Stimulated activated CD4-positive, alpha-beta T cell treated with anti-CD3 and anti-CD28 coated beads, Interleukin-1b, Interleukin-23, amount 100 ng/mL, for 1 hour (primary cell): ENCODE measurements around the gene HNRNPH1.
"Not testable (repeated sequence)": the region's sequence is repeated elsewhere in the genome, so short reads cannot be mapped to it uniquely, and the experiment has no call there.

Experiments used
- DNase-seq, 2 donors: peaks; one replicate each; pipeline ENCODE4 v3.0.0-alpha.2; 2020; ENCODE audit warnings: low read depth in 2 of 2

HNRNPH1 gene

DNA sequence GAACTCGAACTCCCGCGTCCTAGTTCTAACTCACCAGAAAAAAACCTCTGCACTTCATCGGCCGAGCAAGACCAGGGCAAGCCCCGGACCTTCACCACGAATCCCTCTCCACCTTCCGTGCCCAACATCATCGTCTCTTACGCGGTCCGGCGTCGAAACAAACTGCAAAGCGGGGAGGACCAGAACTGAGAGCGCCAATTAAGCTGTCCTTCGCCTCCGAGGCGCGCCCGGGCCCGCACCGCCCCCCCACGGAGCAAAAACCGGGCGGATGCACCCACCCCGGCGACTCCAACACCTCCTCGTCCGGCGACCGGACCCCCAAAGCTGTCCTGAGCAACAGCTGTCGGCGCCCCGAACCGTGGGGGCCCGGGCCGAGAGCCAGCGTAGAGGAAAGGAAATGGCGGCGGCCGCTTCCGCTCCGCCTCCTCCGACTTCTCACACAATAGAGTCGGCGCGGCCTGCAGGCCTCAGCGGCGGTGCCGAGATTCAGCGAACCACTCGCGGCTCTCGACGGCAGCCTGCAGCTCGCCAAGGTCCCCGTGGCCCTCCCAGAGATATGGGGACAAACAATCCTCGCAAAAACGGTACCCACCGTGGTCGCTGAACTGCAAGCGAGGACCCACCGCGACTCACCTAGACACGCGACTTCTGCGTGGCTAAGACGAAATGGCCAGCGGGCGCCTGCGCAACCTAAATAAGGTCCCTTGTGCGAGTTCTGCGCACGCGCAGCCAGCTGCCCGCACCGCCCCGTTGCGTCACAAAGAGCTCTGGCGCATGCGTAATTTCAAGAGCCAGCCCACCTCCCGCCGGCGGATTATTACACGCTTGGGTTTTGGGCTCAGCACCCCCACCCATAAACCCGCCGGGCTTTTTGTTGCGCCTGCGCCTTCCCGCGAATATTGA is at the start of gene HNRNPH1:
Gene HNRNPH1, minus strand, starts transcription at position 669 of the 903 bp plus-strand sequence. Its CDS starts 538 bp downstream, at position 131.
- peak; percentile 92 to 98 for DNase-seq

GRCh38 chr5:179668391-179668790 is 44.9 kb upstream of the HNRNPH1 start:
- DNase-seq = no peak

- DNase-seq = not testable (repeated sequence)
Measured at GRCh38 chr5:179661647-179662046, 38.2 kb upstream of the HNRNPH1 start.

DNA sequence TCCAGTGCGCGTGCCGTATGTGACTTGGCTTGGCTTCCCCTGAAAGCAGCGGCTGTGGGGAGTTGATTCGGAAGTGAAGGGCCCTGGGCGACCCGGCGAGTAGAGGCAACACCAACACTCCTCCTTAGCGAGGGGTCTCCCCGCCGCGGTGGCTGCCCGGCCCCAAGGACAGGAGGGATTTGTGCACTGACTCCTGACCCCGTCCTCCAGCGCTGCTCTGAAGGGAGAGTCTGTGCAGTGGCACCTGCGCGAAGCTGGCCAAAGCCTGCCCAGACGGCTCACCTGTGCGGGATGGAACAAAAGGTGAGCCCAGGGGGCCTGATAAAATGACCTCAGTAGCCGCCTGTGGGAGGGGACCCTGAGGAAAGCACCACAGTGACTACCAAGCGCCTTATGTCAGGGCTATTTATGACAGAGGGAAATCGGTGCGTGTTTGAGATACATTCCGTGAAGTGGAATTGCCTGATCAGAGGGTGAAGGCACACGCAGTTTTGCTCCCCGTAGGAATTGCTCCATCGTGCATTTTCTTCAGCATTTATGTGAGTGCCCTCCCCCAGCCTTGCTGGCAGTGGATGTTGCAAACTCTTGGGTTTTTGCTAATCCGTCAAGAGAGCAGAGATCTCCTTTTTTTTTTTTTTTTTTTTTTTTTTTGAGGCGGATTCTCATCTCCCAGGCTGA is 34.8 kb upstream of the HNRNPH1 start:
- DNase-seq = not testable (repeated sequence)

DNA sequence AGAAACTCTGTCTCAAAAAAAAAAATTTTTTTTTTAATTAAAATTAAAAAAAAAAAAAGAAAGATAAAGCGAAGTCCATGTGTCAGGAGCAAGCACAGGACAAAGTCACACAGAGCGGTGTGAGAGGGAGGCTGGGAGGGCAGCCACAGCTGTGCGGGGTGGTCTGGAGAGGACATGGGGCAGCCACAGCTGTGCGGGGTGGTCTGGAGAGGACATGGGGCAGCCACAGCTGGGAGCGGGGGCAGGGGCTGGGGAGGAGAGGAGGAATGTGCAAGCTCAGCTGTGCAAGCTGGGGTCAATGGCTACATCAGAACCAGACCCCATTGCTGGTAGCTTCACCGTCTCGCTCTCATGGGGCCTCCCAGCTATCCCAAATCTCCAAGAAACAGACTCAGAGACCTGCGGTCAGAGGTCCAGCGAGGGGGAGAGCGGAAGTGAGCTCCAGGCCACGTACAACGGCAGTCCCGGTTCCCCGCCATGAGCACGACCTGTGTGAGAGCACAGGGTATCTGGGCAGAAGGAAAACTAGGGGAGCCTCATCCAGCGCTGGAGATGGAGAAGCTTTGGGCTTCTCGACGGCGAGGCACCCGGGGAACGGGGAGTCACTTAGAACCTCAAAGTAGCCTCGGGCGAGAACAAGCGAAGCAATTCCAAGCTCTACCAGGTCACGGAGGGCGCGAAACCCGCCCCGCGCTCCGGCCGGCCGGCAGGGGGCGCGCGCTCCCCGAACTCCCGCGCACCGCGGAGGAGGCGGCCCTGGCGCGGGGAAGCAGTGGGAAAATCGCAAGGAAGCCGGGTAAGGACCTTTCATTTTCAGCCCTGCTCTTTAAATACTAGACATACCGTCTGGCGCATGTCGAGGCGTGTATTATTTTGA is 34.1 kb upstream of the HNRNPH1 start:
- DNase-seq = not testable (repeated sequence)

DNA sequence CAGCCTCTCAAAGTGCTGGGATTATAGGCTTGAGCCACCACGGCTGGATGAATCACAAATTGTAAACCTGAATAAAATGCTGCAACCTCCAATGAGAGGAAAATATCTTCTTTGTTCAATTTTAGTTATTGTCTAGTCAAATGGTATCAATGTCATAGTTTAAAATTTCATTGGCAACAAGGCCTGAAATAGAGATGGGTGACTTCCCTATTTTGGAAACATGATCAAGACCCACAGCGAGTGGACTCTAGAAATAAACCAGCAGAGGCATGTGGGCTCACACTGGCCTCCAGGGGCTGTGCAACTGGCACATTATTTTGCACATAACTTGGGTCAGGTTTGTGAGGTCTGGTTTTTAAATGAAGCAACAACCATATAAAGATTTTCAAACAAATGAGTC is 29.7 kb upstream of the HNRNPH1 start:
- not testable (repeated sequence) for DNase-seq

DNA sequence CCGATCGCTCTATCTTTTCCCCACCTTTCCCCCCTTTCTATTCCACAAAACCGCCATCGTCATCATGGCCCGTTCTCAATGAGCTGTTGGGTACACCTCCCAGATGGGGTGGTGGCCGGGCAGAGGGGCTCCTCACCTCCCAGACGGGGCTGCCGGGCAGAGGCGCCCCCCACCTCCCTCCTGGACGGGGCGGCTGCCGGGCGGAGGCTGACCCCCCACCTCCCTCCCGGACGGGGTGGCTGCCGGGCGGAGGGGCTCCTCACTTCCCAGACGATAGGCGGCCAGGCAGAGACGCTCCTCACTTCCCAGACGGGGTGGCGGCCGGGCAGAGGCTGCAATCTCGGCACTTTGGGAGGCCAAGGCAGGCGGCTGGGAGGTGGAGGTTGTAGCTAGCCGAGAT is 26.8 kb upstream of the HNRNPH1 start:
- DNase-seq = not testable (repeated sequence)

DNA sequence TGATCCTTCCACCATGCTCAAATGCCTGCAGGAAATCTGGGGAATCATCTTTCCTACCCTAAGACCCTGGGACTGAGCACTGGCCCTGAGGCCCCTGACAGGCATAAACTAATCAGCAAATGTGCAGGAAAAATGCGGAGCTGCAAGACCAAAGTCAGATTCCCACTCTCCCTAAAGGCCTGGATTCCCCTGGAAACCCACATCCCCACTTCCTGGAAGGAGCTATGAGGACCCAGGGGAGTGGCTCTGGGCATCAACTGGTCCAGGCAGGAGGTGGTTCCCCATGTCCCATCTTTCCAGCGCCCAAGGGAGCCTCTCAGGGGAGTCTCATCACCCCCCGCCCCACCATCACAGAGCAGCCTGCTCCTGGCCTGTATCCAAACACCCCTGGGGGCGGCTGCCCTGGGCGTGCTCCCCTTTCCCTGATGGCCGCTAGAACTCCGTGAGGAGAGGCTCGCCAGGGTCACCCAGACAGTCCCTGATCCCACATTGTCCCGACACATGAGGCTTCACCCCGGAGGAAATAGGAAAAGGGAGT is 25.8 kb upstream of the HNRNPH1 start:
- not testable (repeated sequence) for DNase-seq

- no peak for DNase-seq
Measured at GRCh38 chr5:179648410-179648809, 24.9 kb upstream of the HNRNPH1 start.

DNA sequence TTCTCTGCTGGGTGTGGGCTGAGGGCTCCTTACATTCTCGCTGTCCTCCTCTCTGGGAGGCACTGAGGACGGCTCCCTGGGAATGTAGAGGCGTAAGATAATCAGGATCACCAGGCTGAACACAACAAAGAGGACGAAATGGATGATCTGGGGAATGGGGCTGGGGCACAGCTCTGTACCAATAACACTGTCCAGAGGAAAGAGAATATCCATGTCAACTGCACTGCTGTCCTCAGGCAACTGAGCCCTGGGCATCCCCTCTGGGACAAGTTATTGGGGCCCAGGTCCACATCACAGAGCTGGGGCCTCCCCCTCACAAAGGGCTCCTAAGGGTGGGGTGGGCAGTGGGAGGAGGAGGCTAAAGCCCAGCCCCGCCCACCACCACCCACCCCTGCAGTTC is 21.3 kb upstream of the HNRNPH1 start:
- not testable (repeated sequence) for DNase-seq

GRCh38 chr5:179643141-179643920 is 19.9 kb upstream of the HNRNPH1 start:
- DNase-seq = not testable (repeated sequence)

DNA sequence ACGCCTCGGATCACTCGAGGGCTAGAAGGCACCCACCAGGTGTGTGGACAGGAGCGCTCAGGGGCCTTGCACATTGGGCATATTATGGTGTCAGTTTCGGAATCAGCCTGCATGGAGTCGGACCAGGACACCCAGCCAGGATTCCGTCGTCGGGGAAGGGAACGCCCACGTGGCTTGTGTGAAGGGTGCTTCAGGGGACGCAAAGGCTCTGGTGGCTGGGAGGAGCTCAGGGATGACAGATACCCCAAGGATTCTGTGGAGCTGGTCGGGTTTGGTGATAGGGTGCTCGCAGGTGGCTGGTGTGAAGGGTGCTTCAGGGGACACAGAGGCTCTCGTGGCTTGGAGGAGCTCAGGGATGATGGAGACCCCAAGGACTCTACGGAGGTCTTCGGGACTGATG is 19.2 kb upstream of the HNRNPH1 start:
- DNase-seq = not testable (repeated sequence)

DNA sequence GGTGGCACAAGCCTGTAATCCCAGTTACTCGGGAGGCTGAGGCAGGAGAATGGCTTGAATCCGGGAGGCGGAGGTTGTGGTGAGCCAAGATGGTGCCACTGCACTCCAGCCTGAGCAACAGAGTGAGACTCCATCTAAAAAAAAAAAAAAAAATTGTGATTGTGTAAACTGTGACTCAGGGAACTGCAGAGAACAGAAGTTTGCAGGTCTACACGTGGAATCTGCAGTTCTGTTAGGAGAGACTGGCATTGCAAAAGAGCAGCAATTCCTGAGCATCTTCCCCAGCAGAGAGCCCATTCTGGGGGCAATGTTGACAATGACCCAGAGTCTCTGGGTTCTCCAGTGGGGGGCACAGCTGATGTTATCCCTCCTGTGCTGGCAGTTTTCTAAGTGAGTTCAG is 18.3 kb upstream of the HNRNPH1 start:
- not testable (repeated sequence) for DNase-seq

DNA sequence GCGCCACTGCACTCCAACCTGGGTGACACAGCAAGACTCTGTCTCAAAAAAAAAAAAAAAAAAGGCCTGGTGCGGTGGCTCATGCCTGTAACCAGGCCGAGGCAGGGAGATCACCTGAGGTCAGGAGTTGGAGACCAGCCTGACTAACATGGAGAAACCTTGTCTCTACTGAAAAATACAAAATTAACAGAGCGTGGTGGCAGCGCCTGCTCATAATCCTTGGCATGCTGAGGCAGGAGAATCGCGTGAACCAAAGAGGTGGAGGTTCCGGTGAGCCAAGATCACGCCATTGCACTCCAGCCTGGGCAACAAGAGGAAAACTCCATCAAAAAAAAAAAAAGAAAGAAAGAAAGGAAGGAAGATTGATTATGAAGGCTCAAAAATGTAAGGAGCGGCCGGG is 15.8 kb upstream of the HNRNPH1 start:
- DNase-seq = not testable (repeated sequence)

GRCh38 chr5:179634370-179635172 is 11.1 kb upstream of the HNRNPH1 start:
- DNase-seq = not testable (repeated sequence)

GRCh38 chr5:179633501-179634369 is 10.3 kb upstream of the HNRNPH1 start:
- not testable (repeated sequence) for DNase-seq

GRCh38 chr5:179624841-179625271 is 1.4 kb upstream of the HNRNPH1 start:
- DNase-seq = no peak

DNA sequence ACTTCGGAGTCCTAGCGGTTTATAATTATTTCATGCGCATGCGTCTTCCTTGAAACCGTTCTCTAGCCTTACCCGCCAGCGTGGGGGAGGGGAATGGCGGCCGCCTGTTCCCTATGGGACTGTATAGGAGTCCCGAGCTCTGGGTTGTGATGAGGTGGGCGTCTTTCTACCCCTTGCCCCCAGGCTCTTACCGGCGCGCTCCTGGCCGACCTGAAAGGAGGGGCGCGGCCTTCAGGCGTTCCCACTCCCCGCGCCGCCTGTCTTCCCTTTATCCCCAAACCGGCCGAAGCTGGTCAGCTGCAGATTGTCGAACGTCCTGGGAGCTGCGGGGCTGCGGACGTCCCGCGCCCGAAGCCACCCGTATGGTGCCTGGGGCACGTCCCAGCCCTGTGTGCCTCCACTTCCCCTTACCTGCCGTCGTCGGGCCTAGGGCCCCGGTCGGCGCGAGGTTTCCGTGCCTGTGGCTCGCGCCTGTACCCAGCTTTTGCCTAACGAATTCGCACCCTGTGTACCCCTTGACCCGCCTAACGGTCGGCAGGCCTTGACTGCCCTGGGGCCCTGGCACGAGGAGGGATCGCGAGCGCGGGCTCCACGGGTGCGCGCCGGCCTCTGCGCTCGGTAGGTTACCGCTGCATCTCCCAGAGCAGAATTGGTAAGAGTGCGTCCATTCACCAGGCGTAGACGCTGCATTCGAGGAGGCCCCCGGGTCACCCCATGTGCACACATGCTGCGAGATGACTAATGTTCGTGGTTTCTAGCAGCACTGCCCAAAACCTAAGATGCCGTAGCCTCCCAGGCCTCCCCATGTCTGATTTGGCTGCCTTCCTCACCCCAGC is 653 bp upstream of the HNRNPH1 start:
- no peak for DNase-seq
